H9 (cell line): ENCODE data around the gene MCRIP2. TPM values are rescaled to one million over a fixed set of nuclear protein-coding genes. Genes with fewer than 3 reads are reported as not detected.
"Not testable (repeated sequence)": the region's sequence is repeated elsewhere in the genome, so short reads cannot be mapped to it uniquely, and the experiment has no call there.

Experiments
- DNase-seq: peaks from one replicate; pipeline ENCODE4 v3.0.0-alpha.2; 2017
- H2AFZ ChIP-seq: one replicate; pipeline ENCODE4 v1.6.1; 2013; ENCODE audit warnings: mild to moderate bottlenecking, low read length, control low read depth, moderate library complexity
- H2AK5ac ChIP-seq: 2 replicates; pipeline ENCODE4 v1.6.1; 2013; ENCODE audit warnings: low read length, control low read depth, mixed read lengths; ENCODE audit not compliant: insufficient read length
- H2BK120ac ChIP-seq: one replicate; pipeline ENCODE4 v1.6.1; 2013; ENCODE audit warnings: low read depth, mild to moderate bottlenecking, low read length, control low read depth, inconsistent platforms; ENCODE audit not compliant: poor library complexity, severe bottlenecking
- H2BK12ac ChIP-seq: 2 replicates; pipeline ENCODE4 v1.6.1; 2013; ENCODE audit warnings: low read length, control low read depth, mixed read lengths, low read depth; ENCODE audit not compliant: insufficient read length
- H2BK15ac ChIP-seq: 2 replicates; pipeline ENCODE4 v1.6.1; 2013; ENCODE audit warnings: low read depth, low read length, control low read depth
- H2BK20ac ChIP-seq: one replicate; pipeline ENCODE4 v1.6.1; 2013; ENCODE audit warnings: low read depth, mild to moderate bottlenecking, low read length, control low read depth, inconsistent platforms; ENCODE audit not compliant: poor library complexity, severe bottlenecking
- H2BK5ac ChIP-seq: 2 replicates; pipeline ENCODE4 v1.6.1; 2013; ENCODE audit warnings: low read length, control low read depth, mixed read lengths; ENCODE audit not compliant: insufficient read length
- H3K14ac ChIP-seq: 2 replicates; pipeline ENCODE4 v1.6.1; 2013; ENCODE audit warnings: low read length, control low read depth; ENCODE audit not compliant: insufficient read depth
- H3K18ac ChIP-seq: 2 replicates; pipeline ENCODE4 v1.6.1; 2013; ENCODE audit warnings: low read depth, mild to moderate bottlenecking, mixed read lengths, low read length, control low read depth; ENCODE audit not compliant: insufficient read length
- H3K23ac ChIP-seq: 2 replicates; pipeline ENCODE4 v1.6.1; 2013; ENCODE audit warnings: low read length, control low read depth, mixed read lengths, low read depth; ENCODE audit not compliant: insufficient read length
- H3K23me2 ChIP-seq: 2 replicates; pipeline ENCODE4 v1.6.1; 2013; ENCODE audit warnings: low read depth, mild to moderate bottlenecking, mixed read lengths, low read length, control low read depth; ENCODE audit not compliant: insufficient read length, poor library complexity, severe bottlenecking
- H3K27ac ChIP-seq: 2 replicates; pipeline ENCODE4 v1.5.1; 2013; ENCODE audit warnings: low read length, control low read depth, mixed read lengths, low read depth; ENCODE audit not compliant: insufficient read length
- H3K27me3 ChIP-seq: 2 replicates; pipeline ENCODE4 v1.6.1; 2013; ENCODE audit warnings: low read length, control low read depth, inconsistent platforms; ENCODE audit not compliant: insufficient read depth
- H3K4ac ChIP-seq: 2 replicates; pipeline ENCODE4 v1.6.1; 2013; ENCODE audit warnings: low read depth, mild to moderate bottlenecking, control low read depth, inconsistent platforms, low read length, moderate library complexity
- H3K4me1 ChIP-seq: 2 replicates; pipeline ENCODE4 v1.6.1; 2013; ENCODE audit warnings: low read length, control low read depth, inconsistent platforms; ENCODE audit not compliant: insufficient read depth
- H3K4me2 ChIP-seq: 2 replicates; pipeline ENCODE4 v1.6.1; 2013; ENCODE audit warnings: low read length, control low read depth, mixed read lengths; ENCODE audit not compliant: insufficient read length, insufficient read depth
- H3K56ac ChIP-seq: 2 replicates; pipeline ENCODE4 v1.6.1; 2013; ENCODE audit warnings: low read depth, mild to moderate bottlenecking, mixed read lengths, low read length, control low read depth; ENCODE audit not compliant: insufficient read length
- H3K79me1 ChIP-seq: 2 replicates; pipeline ENCODE4 v1.6.1; 2013; ENCODE audit warnings: low read depth, mild to moderate bottlenecking, moderate library complexity, low read length, control low read depth, inconsistent platforms; ENCODE audit not compliant: insufficient read depth, poor library complexity, severe bottlenecking
- H3K79me2 ChIP-seq: 2 replicates; pipeline ENCODE4 v1.6.1; 2013; ENCODE audit warnings: low read length, control low read depth, inconsistent platforms; ENCODE audit not compliant: insufficient read depth
- H3K9ac ChIP-seq: 2 replicates; pipeline ENCODE4 v1.6.1; 2013; ENCODE audit warnings: low read length, control low read depth, mixed read lengths; ENCODE audit not compliant: insufficient read length; ENCODE audit errors: extremely low read depth
- H3K9me3 ChIP-seq: one replicate; pipeline ENCODE4 v1.6.1; 2013; ENCODE audit warnings: low read depth, low read length, inconsistent platforms; ENCODE audit not compliant: control insufficient read depth
- H3T11ph ChIP-seq: one replicate; pipeline ENCODE4 v1.6.1; 2013; ENCODE audit warnings: mild to moderate bottlenecking, low read length, control low read depth, inconsistent platforms
- H4K20me1 ChIP-seq: one replicate; pipeline ENCODE4 v1.6.1; 2013; ENCODE audit not compliant: control insufficient read depth, insufficient read length, insufficient read depth
- H4K5ac ChIP-seq: 2 replicates; pipeline ENCODE4 v1.6.1; 2013; ENCODE audit warnings: low read depth, mild to moderate bottlenecking, mixed read lengths, low read length, control low read depth; ENCODE audit not compliant: insufficient read length
- H4K8ac ChIP-seq: replicated peaks from 2 replicates; pipeline ENCODE4 v1.6.1; 2013; ENCODE audit warnings: low read length, control low read depth, mixed read lengths, low read depth; ENCODE audit not compliant: insufficient read length
- H4K91ac ChIP-seq: 2 replicates; pipeline ENCODE4 v1.6.1; 2013; ENCODE audit warnings: low read depth, mild to moderate bottlenecking, moderate library complexity, mixed read lengths, low read length, control low read depth; ENCODE audit not compliant: insufficient read length
- H3K27ac Mint-ChIP-seq, 3 experiments: 2 replicates in 2 of 3; 3 replicates in 1 of 3; pipeline ENCODE4 v1.8.0; 2020 to 2021; ENCODE audit warnings: mixed read lengths in 3 of 3, mild to moderate bottlenecking in 1 of 3, moderate library complexity in 1 of 3
- H3K27me3 Mint-ChIP-seq: 2 replicates; pipeline ENCODE4 v1.8.0; 2021; ENCODE audit warnings: low read depth, mild to moderate bottlenecking, moderate library complexity, mixed read lengths
- H3K36me3 Mint-ChIP-seq, 3 experiments: 2 replicates in 2 of 3; 3 replicates in 1 of 3; pipeline ENCODE4 v1.8.0; 2020 to 2021; ENCODE audit warnings: low read depth in 3 of 3, mixed read lengths in 3 of 3; ENCODE audit not compliant: insufficient read depth in 1 of 3
- H3K4me1 Mint-ChIP-seq, 2 experiments: 2 replicates each; pipeline ENCODE4 v1.8.0; 2020; ENCODE audit warnings: mixed read lengths in 2 of 2
- H3K4me3 Mint-ChIP-seq, 2 experiments: 2 replicates in 1 of 2; 3 replicates in 1 of 2; pipeline ENCODE4 v1.8.0; 2020 to 2021; ENCODE audit warnings: mild to moderate bottlenecking in 2 of 2, mixed read lengths in 2 of 2, moderate library complexity in 1 of 2
- H3K9me3 Mint-ChIP-seq, 2 experiments: 2 replicates in 1 of 2; 3 replicates in 1 of 2; pipeline ENCODE4 v1.8.0; 2020; ENCODE audit warnings: mild to moderate bottlenecking in 2 of 2, mixed read lengths in 2 of 2, moderate library complexity in 1 of 2
- CTCF ChIP-seq: fragments of 200-600 bp; sonication (generic); conservative IDR thresholded peaks from 3 replicates; pipeline ENCODE4 v1.8.0; 2021; ENCODE audit warnings: antibody characterized with exemption, mild to moderate bottlenecking
- WGBS: extraction: QIAGEN DNeasy Blood & Tissue Kit; methylation state at CpG from one replicate; pipeline ENCODE4 v1.1.7; 2013; ENCODE audit warnings: missing lambda C conversion rate, low lambda C conversion rate, mixed read lengths; ENCODE audit not compliant: insufficient read length; ENCODE audit errors: extremely low coverage; 5-methylcytosine and 5-hydroxymethylcytosine counted together
- total RNA-seq: library from RNA; stranded (reverse); gene quantifications from 2 replicates; pipeline ENCODE4 v1.2.1, GENCODE V29; 2021

Gene MCRIP2
- total RNA-seq, 1 experiment from 2014 or later = 52.5 TPM

GRCh38 chr16:689175-689897, 47.7 kb downstream of the MCRIP2 start:
- no peak overlapping the region for H3T11ph ChIP-seq
- no peaks in the 10 kb centered on the region for H3K9me3 ChIP-seq
- H3K4ac ChIP-seq = no peak overlapping the region
- H4K91ac ChIP-seq = no peak overlapping the region
- peaks cover 17% of the 10 kb centered on the region for H3K23me2 ChIP-seq
- no peak overlapping the region for H4K5ac ChIP-seq
- no peak overlapping the region for H3K18ac ChIP-seq
- Mint-ChIP-seq H3K9me3 (no peaks in the 10 kb centered on the region; a peak in 1 of 5 replicates), H3K4me1 (peaks cover 0 to 7% of the 10 kb centered on the region in 2 experiments; a peak in 3 of 4 replicates), H3K4me3 (peak overlapping the region; percentile 85 to 90), H3K36me3 (peaks cover 2 to 23% (median 20%) of the 10 kb centered on the region in 3 experiments; a peak in 5 of 7 replicates), H3K27ac (peak overlapping the region in 1 of 3 experiments; percentile 62; a peak in 1 of 7 replicates), H3K27me3 (peaks cover 35% of the 10 kb centered on the region)
- no peak overlapping the region for H2BK20ac ChIP-seq
- peak overlapping the region; percentile 57 for H3K9ac ChIP-seq
- no peak overlapping the region for H2AK5ac ChIP-seq
- no peak overlapping the region for H2AFZ ChIP-seq
- TF ChIP-seq CTCF = no peak
- H3K79me2 ChIP-seq = no peaks in the 10 kb centered on the region
- no peak overlapping the region for H2BK12ac ChIP-seq
- no peak overlapping the region for H3K27ac ChIP-seq
- H3K56ac ChIP-seq = no peak overlapping the region
- H4K20me1 ChIP-seq = no peaks in the 10 kb centered on the region
- H3K4me2 ChIP-seq = peak overlapping the region; percentile 69
- no peaks in the 10 kb centered on the region for H3K4me1 ChIP-seq
- no peak overlapping the region for H2BK120ac ChIP-seq
- H3K27me3 ChIP-seq = peaks cover 11% of the 10 kb centered on the region; the same call in 1 of the 2 replicates
- H3K14ac ChIP-seq = no peak overlapping the region
- no peak overlapping the region for H2BK5ac ChIP-seq
- no CpG with 5 or more reads among the region's 26 CpGs for WGBS
- no peak overlapping the region for H4K8ac ChIP-seq
- H2BK15ac ChIP-seq = no peak overlapping the region
- H3K79me1 ChIP-seq = no peaks in the 10 kb centered on the region
- no peak for DNase-seq
- no peak overlapping the region for H3K23ac ChIP-seq

GRCh38 chr16:691242-691641, 49.6 kb downstream of the MCRIP2 start:
- WGBS = no CpG with 5 or more reads among the region's 16 CpGs
- H2BK120ac ChIP-seq, H3K4me2 ChIP-seq, H2BK15ac ChIP-seq, H2AK5ac ChIP-seq, H3K18ac ChIP-seq, H2BK20ac ChIP-seq, H3K79me1 ChIP-seq, H4K20me1 ChIP-seq, H3T11ph ChIP-seq, H3K27ac Mint-ChIP-seq, H3K4me1 ChIP-seq, H3K14ac ChIP-seq, H3K56ac ChIP-seq, H3K23ac ChIP-seq, H4K5ac ChIP-seq, H2AFZ ChIP-seq, H2BK12ac ChIP-seq, H3K79me2 ChIP-seq, H3K9ac ChIP-seq, H4K8ac ChIP-seq, H3K9me3 Mint-ChIP-seq, DNase-seq, H4K91ac ChIP-seq, H2BK5ac ChIP-seq, H3K9me3 ChIP-seq, H3K4ac ChIP-seq, H3K27ac ChIP-seq: not testable (repeated sequence)
- Histone ChIP-seq H3K27me3 (peaks cover 11% of the 10 kb centered on the region; the same call in 1 of the 2 replicates), H3K23me2 (peaks cover 27% of the 10 kb centered on the region)
- H3K4me1 Mint-ChIP-seq = peaks cover 0 to 14% of the 10 kb centered on the region in 2 experiments; a peak in 3 of 4 replicates
- peaks cover 2 to 13% (median 11%) of the 10 kb centered on the region in 3 experiments; a peak in 5 of 7 replicates for H3K36me3 Mint-ChIP-seq
- peaks cover 52% of the 10 kb centered on the region for H3K27me3 Mint-ChIP-seq
- peak overlapping the region; percentile 85 to 90 for H3K4me3 Mint-ChIP-seq
